ENCODE measurements around the gene VIM. TPM values are rescaled to one million over a fixed set of nuclear protein-coding genes. Genes with fewer than 3 reads are reported as not detected.

The VIM gene
- total RNA-seq, 1 donor from 2014 or later, result 193 TPM

- H3K36me3 Mint-ChIP-seq (ENCODE audit: low read depth), result no peaks in the 10 kb centered on the region
- H3K4me1 Mint-ChIP-seq (ENCODE audit: low read depth), result peaks cover 7% of the 10 kb centered on the region
- DNase-seq (ENCODE audit: low spot score), result no peak
- H3K27ac Mint-ChIP-seq, result no peak overlapping the region
- intact Hi-C loops (cut with micrococcal nuclease), result no loop called here
- no peak overlapping the region for H3K4me3 Mint-ChIP-seq
- peaks cover 13% of the 10 kb centered on the region for H3K27me3 Mint-ChIP-seq (ENCODE audit: insufficient read depth)
- peaks cover 3% of the 10 kb centered on the region for H3K9me3 Mint-ChIP-seq
These were observed 58.8 kb downstream of the VIM start for GRCh38 chr10:17286562-17287550.

Other genes starting within 250 kb of the VIM start
- 0.05 and 0.21 TPM in 2 replicates for gene CUBN, start 98.4 kb upstream of the VIM start, total RNA-seq
- 3.3 and 4.2 TPM in 2 replicates for gene TRDMT1, start 26.6 kb upstream of the VIM start, total RNA-seq
- not detected in 2 replicates for gene ST8SIA6, start 226.4 kb downstream of the VIM start, total RNA-seq

Data from activated T-helper 1 cell treated with anti-CD3 and anti-CD28 coated beads, Interleukin-12 subunit alpha, Interleukin-12 subunit beta, Interleukin-2, Interleukin-4 antibody, amounts not matched to agents 30 ng/mL and 10 ng/mL and 1 ng/mL, durations not matched to agents 14 hours and 24 hours and 36 hours (primary cell).